NT2/D1 (cell line): Measurements from ENCODE around the gene ASCL2.

Source experiments
- DNase-seq: peaks from one replicate; pipeline ENCODE4 v3.0.0-alpha.2; 2011; ENCODE audit warnings: low read depth, low spot score
- H3K27me3 ChIP-seq: 2 replicates; pipeline ENCODE4 v1.6.0; 2011; ENCODE audit warnings: mild to moderate bottlenecking; ENCODE audit not compliant: insufficient read length, insufficient read depth
- H3K36me3 ChIP-seq: 2 replicates; pipeline ENCODE4 v1.6.1; 2011; ENCODE audit warnings: mild to moderate bottlenecking, low read length, mixed read lengths; ENCODE audit not compliant: insufficient read depth, insufficient read length
- H3K4me1 ChIP-seq: 2 replicates; pipeline ENCODE4 v1.5.1; 2011; ENCODE audit not compliant: insufficient read depth, insufficient read length
- H3K4me3 ChIP-seq: 2 replicates; pipeline ENCODE4 v1.5.1; 2011; ENCODE audit warnings: low read depth; ENCODE audit not compliant: insufficient read length
- H3K9ac ChIP-seq: 2 replicates; pipeline ENCODE4 v1.6.0; 2011; ENCODE audit warnings: low read depth; ENCODE audit not compliant: insufficient read length
- H3K9me3 ChIP-seq: 2 replicates; pipeline ENCODE4 v1.5.1; 2011; ENCODE audit warnings: mild to moderate bottlenecking, low read length; ENCODE audit not compliant: insufficient read depth
- SUZ12 ChIP-seq: IDR thresholded peaks from 2 replicates; pipeline ENCODE4 v1.6.1; 2011; ENCODE audit not compliant: insufficient read length, insufficient read depth; ENCODE audit errors: extremely low read depth
- YY1 ChIP-seq: IDR thresholded peaks from 2 replicates; pipeline ENCODE4 v1.6.1; 2011; ENCODE audit not compliant: insufficient read length, insufficient read depth
- ZNF274 ChIP-seq: IDR thresholded peaks from 2 replicates; pipeline ENCODE4 v1.6.1; 2011; ENCODE audit warnings: mild to moderate bottlenecking, low read depth, low read length

Gene ASCL2

DNA sequence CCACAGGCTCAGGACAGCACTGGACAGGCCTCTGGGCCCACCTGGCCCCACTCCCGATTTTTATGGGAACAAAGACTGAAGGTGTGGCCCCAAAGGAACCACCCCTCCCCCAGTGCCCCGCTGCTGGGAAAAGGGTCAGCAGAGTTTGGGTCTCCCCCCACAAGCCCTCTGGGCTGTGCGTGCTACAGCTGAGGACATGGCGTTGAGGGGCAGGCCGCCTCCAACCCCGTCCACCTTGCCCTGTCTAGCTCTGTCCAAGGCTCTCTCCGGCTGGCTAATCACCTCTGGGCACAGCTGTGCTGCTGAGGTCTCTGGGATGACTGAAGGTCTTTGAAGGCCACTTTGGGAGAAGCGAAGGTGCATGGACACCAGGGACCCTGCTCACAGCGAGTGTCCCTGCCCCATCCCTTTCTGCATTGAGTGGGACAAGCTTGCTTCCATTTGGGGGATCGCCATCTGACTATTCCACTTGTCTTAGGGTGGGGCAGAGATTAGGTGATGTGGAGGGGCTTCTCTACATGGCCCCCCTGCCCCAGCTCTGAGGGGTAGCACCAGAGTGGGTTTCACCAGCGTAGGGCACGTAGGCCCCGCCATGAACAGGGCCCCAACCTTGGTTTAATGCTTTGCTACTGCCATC, 6.5 kb downstream of the ASCL2 start:
- peaks cover 6% of the 10 kb centered on the region for H3K27me3 ChIP-seq
- H3K36me3 ChIP-seq: peaks cover 2% of the 10 kb centered on the region
- TF ChIP-seq ZNF274 (no peak), SUZ12 (no peak), YY1 (no peak)
- peaks cover 26% of the 10 kb centered on the region for H3K4me1 ChIP-seq
- H3K9me3 ChIP-seq: no peaks in the 10 kb centered on the region
- DNase-seq: no peak
- no peak overlapping the region for H3K4me3 ChIP-seq
- no peak overlapping the region for H3K9ac ChIP-seq

DNA sequence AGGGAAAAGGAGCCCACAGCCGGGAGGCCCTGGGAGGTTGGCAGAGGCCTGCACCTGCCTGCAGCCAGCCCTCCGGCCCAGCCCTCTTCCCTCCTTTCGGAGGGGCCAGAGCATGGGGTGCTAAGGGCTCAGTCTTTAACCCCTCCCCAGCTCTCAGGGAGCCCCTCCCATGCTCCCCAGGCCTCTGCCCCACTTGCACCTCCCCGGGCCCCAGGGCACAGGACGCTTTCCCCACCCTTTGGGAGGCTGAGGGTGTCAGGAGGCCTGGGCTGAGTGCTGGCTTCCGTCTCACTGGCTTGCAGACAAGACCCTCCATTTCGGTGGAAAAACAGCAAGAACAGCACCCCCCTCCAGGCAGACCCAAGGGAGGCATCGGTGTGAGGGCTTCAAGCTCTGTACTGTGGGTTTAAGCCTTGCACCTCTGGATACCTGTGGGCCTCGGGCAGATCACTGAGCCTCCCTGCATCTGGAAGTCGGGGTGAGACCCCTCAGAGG, 7.3 kb downstream of the ASCL2 start:
- H3K4me3 ChIP-seq: no peak overlapping the region
- H3K9me3 ChIP-seq: no peaks in the 10 kb centered on the region
- H3K4me1 ChIP-seq: peaks cover 22% of the 10 kb centered on the region
- H3K27me3 ChIP-seq: peaks cover 2% of the 10 kb centered on the region
- peaks cover 2% of the 10 kb centered on the region for H3K36me3 ChIP-seq
- no peak overlapping the region for H3K9ac ChIP-seq
- TF ChIP-seq YY1: no peak
- TF ChIP-seq ZNF274: no peak
- DNase-seq: no peak

DNA sequence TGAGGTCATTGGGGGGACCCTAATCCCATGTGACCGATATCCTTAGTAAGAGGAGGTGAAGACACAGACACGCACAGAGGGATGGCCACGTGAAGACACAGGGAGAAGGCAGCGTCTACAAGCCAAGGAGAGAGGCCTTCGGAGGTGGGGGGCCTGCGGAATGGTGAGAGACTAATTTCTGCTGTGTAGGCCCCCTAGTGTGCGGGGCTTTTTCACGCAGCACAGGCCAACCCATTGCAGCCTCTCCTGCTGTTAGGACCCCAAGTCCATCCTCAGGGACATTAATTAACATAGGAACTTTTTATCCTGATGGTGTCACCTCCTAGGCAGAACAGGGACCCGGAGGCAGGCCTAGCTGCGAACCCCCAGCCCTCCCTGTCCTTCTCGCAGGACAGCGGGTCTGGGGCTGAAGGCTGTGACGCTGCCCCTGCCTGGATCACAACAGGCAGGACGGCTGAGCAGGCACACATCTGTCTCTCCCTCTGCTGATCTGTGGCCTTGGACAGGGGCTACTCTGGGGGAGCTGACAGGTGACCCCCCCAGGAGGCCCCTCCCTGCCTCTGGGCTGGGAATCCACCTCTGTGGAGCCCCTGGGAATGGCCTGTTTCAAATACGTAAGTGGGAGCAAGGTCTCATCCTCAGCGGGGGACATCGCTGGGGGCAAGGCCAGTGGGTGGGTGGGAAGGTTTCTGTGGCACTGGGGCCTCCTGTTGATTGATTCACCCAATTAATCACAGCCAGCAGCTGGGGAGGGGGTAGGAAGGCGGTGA, 7.9 kb downstream of the ASCL2 start:
- H3K9ac ChIP-seq: peak overlapping the region; percentile 32
- H3K4me1 ChIP-seq: peaks cover 16% of the 10 kb centered on the region
- no peaks in the 10 kb centered on the region for H3K27me3 ChIP-seq

DNA sequence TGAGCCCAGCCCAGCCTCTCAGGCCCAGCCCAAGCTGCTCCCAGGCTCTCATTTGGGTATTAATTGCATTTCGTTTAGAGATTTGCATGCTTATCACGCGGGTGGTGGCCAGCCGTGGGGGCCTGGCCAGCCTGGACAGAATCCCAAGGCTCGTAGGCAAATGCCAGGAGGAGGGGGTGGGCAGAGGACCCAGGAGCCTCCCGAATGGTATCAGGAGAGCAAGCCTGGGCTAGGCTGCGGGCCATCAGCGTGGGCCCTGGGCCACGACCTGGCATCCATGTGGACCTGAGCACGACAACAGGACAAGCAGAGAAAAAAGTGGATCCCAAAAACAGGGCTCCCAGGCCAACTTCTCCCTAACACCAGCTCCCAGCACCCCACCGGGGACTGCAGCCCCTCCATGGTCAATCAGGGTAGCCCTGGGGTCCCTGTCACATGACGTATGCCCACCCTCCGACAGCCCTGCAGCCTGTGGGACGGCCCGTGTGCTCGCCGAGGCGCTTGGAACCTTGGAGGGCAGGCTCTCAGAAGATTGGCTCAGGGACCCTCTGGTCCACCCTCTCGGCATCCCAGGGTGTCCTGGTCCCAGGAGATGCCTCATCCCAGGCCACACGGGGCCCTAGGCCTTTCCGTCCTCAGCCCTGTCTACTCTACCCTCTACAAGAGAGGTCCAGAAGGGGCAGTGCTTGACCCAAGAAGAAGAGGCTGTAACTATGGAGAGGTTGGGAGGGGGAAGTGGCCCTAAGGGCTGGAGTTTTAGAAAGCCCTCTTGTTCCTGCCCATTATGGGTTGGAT, 8.8 kb downstream of the ASCL2 start:
- no peak for DNase-seq
- no peak overlapping the region for H3K4me3 ChIP-seq
- TF ChIP-seq YY1 (no peak), ZNF274 (no peak)
- H3K27me3 ChIP-seq: no peaks in the 10 kb centered on the region
- H3K9me3 ChIP-seq: no peaks in the 10 kb centered on the region
- H3K9ac ChIP-seq: peak overlapping the region; percentile 18
- H3K4me1 ChIP-seq: peaks cover 20% of the 10 kb centered on the region
- peaks cover under 1% of the 10 kb centered on the region for H3K36me3 ChIP-seq

More for the DNA sequence above, 7.9 kb downstream of the ASCL2 start:
- DNase-seq: no peak
- Histone ChIP-seq H3K9me3 (no peaks in the 10 kb centered on the region), H3K4me3 (no peak overlapping the region), H3K36me3 (peaks cover 2% of the 10 kb centered on the region)
- TF ChIP-seq YY1 (no peak), ZNF274 (no peak), SUZ12 (no peak)

DNA sequence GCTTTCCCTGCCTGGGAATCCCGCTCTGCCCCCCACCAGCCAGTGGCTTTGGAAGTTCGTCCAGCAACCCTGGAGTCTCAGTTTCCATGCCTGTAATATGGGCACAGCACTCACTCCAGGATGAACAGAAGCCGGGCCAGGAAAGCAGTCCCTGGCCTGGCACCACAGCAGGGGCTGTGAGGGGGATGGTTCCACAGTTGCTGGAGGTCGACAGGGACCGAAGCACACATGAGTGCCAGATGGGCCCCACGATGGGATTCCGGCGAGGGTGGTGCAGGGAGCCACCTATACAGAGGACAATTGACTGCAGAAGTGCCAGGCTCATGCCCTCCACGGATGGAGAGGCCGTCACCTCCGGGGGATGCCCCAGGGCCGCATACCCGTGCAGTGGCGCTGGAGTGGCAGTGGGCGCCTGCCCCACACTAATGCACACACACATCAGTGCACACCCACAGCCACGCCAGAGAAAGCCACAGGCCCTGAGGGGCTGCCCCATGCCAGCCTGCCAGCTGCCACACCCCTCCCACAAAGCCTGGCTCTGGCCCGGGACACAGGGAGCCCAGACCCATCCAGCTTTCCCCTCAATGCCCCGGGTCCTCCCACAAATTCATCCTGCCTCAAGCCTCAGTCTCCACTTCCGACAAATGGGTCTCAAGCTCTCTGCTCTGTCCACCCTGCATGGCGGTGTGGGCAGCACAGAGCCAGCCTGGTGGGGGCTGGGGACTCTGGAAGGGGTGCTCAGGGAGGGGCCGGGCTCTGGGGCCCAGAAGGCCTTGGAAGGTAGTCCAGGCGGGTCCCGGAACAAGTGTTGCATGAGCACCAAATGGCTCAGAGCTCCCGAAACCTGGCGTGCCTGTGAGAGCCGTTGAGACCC, 9.7 kb downstream of the ASCL2 start:
- Histone ChIP-seq H3K4me3 (no peak overlapping the region), H3K9ac (no peak overlapping the region), H3K4me1 (peaks cover 23% of the 10 kb centered on the region), H3K27me3 (no peaks in the 10 kb centered on the region), H3K9me3 (no peaks in the 10 kb centered on the region), H3K36me3 (no peaks in the 10 kb centered on the region)
- no peak for DNase-seq
- TF ChIP-seq SUZ12: no peak
- TF ChIP-seq YY1: no peak
- no peak for TF ChIP-seq ZNF274

DNA sequence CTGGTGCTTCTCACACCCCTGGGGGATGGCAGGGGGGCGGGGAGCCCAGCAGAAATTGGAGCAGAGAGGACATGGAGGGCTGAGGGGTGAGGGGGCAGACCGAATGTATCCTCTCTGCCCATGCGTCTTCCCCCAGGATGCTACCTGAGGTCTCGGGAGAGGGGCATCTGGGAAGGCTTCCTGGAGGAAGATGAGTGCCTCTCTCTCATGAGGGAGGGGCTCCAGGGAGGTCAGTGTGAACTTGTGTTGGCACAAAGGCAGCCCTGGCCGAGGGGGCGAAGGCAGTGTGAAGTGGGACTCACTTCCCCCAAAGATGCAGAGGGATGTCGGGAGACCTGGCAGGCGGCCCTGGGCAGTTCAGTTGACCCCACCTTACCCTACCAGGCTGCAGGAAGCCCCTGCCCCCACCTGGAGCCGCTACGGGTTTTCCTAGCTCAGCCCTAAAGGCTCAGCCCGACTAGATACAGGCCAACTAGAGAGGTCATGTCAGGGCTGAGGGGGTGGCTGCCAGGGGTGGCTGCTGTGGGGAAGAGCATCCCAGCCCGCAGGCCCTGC, 10.4 kb downstream of the ASCL2 start:
- Histone ChIP-seq H3K36me3 (no peaks in the 10 kb centered on the region), H3K4me1 (peaks cover 23% of the 10 kb centered on the region), H3K9ac (no peak overlapping the region), H3K27me3 (no peaks in the 10 kb centered on the region), H3K4me3 (no peak overlapping the region), H3K9me3 (no peaks in the 10 kb centered on the region)
- no peak for DNase-seq
- no peak for TF ChIP-seq SUZ12
- no peak for TF ChIP-seq ZNF274
- TF ChIP-seq YY1: no peak

DNA sequence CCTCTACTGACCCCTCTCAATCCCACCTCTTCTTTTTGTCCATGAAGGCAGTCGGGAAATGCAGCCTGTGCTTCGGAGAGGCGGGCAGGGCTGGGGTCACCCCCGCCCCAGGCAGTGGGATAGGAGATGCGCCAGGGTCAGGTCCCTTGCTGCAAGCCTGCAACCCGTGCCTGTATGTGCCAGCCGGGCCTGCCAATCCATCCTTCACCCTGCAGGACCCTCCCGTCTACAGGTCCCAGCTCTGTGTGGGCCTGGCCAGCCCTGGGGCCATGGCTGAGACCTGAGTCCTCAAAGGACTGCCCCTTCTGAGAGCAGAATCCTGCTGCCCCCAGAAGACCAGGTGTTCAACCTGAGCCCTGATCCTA, 10.9 kb downstream of the ASCL2 start:
- TF ChIP-seq ZNF274 (no peak), SUZ12 (no peak), YY1 (no peak)
- H3K27me3 ChIP-seq: no peaks in the 10 kb centered on the region

More for the DNA sequence above, 10.9 kb downstream of the ASCL2 start:
- Histone ChIP-seq H3K4me3 (no peak overlapping the region), H3K4me1 (peaks cover 23% of the 10 kb centered on the region), H3K9me3 (no peaks in the 10 kb centered on the region), H3K36me3 (no peaks in the 10 kb centered on the region), H3K9ac (no peak overlapping the region)
- no peak for DNase-seq
